Heart right ventricle (tissue), 16 donors: ENCODE measurements around the gene TWIST2. TPM values are rescaled to one million over a fixed set of nuclear protein-coding genes. Genes with fewer than 3 reads are reported as not detected.

Experiments used
- ATAC-seq, 8 donors: fragments of 200-7000 bp; cut with Tn5 transposase; one replicate each; pipeline ENCODE4 v1.9.1; 2020; ENCODE audit warnings: mild to moderate bottlenecking in 8 of 8, moderate library complexity in 8 of 8, moderate number of reproducible peaks in 1 of 8
- DNase-seq, 2 donors: peaks; one replicate each; pipeline ENCODE4 v3.0.0-alpha.2; 2020
- H3K27ac ChIP-seq, 10 donors: fragments of 200-600 bp; sonication (generic) in 2 of 10; one replicate each; pipeline versions ENCODE4 v1.5.0 to v1.8.0; 2020 to 2022; ENCODE audit warnings: mild to moderate bottlenecking in 3 of 10
- H3K27me3 ChIP-seq, 7 donors: fragments of 200-600 bp; one replicate each; pipeline ENCODE4 v1.8.0; 2021 to 2022; ENCODE audit warnings: mild to moderate bottlenecking in 2 of 7
- H3K36me3 ChIP-seq, 9 donors: fragments of 200-600 bp; sonication (generic) in 1 of 9; one replicate each; pipeline versions ENCODE4 v1.5.0 to v1.8.0; 2020 to 2022; ENCODE audit warnings: mild to moderate bottlenecking in 2 of 9
- H3K4me1 ChIP-seq, 9 donors: fragments of 200-600 bp; sonication (generic) in 1 of 9; one replicate each; pipeline versions ENCODE4 v1.5.0 to v1.8.0; 2020 to 2022; ENCODE audit warnings: mild to moderate bottlenecking in 4 of 9
- H3K4me3 ChIP-seq, 10 donors: fragments of 200-600 bp; sonication (generic) in 2 of 10; one replicate each; pipeline versions ENCODE4 v1.5.0 to v1.8.0; 2020 to 2022; ENCODE audit warnings: mild to moderate bottlenecking in 7 of 10, moderate library complexity in 2 of 10
- H3K9me3 ChIP-seq, 11 donors: fragments of 200-600 bp in 10 of 11; sonication (generic) in 2 of 11; one replicate each; pipeline versions ENCODE4 v1.5.0 to v1.8.0; 2013 to 2022; ENCODE audit warnings: mild to moderate bottlenecking in 2 of 11, control low read depth in 1 of 11, moderate library complexity in 1 of 11
- WGBS, 2 donors: extraction: QIAGEN DNeasy Blood & Tissue Kit; methylation state at CpG; one replicate each; pipeline ENCODE4 v1.1.7; 2013; ENCODE audit warnings: inconsistent platforms in 1 of 2; 5-methylcytosine and 5-hydroxymethylcytosine counted together
- intact Hi-C, 10 donors: fragments of 100-400 bp; cut with DNase I; formaldehyde crosslinking; loops; one replicate each; pipeline versions ENCODE4 v1.11.1 to v1.14.2; 2022
- polyA plus RNA-seq, 2 donors: library from polyadenylated mRNA; stranded (reverse); fragments of 200-250 nt; gene quantifications; one replicate each; pipeline ENCODE4 v1.2.3, GENCODE V29; 2013
- total RNA-seq, 10 donors: library from RNA; stranded (reverse); fragmentation: NEBNext Ultra II Directional in 3 of 10; extraction: Animal tissue kit (Norgen Biotek cat#: 25700) in 3 of 10; gene quantifications; one replicate each; pipeline versions ENCODE4 v1.2.1 to v1.2.4, GENCODE V29; 2021 to 2023
- TF ChIP-seq, protein P1 (sequence below), 9 donors: fragments of 200-600 bp; sonication (generic) in 2 of 9; IDR thresholded peaks; one replicate each; pipeline versions ENCODE4 v1.5.0 to v1.8.0; 2021 to 2022; ENCODE audit warnings: antibody characterized with exemption in 9 of 9, mild to moderate bottlenecking in 5 of 9, moderate library complexity in 1 of 9
- donor health status: Arrhythmogenic right ventricular cardiomyopathy.
- donor health status: ischemic (EF 13 %, LVEDD 7.1; RV severe dilation, severe dysfunction).
- donor health status: healthy with polysubstance abuse.
- donor health status: DM: no; HTN: yes; CAD: no.
- donor health status: DM: no; HTN: no; CAD: no.
- donor health status: ischemic (EF 25% LVEDD 6.9; RV normal size, moderate dysfunction).
- donor health status: ischemic (EF 25% LVEDD 5.7; RV mildly dilated, moderate dysfunction).
- donor health status: healthy.
- donor health status: DM: yes; HTN: yes; CAD: no.
- donor health status: Ischemic cardiomyopathy.
- donor health status: ischemic (EF 35%, LVEDD 5.7; RV mildly dilated, moderate dysfunction).
- donor health status: nonischemic (EF 11% LVEDD 7.7; RV severe dilation, severe dysfunction).
- donor health status: DM: yes; HTN: yes; CAD: no.
- donor health status: PGD.
- donor health status: ischemic (EF 29% LVEDD 5.4; RV normal size, mild dysfunction).
- donor health status: nonischemic (EF 23%, LVEDD 6.1; RV moderate dilation, normal function).

TWIST2 gene
- total and polyA plus RNA-seq, 12 donors: 0.19 to 3.5 (median 1.1) TPM

DNA sequence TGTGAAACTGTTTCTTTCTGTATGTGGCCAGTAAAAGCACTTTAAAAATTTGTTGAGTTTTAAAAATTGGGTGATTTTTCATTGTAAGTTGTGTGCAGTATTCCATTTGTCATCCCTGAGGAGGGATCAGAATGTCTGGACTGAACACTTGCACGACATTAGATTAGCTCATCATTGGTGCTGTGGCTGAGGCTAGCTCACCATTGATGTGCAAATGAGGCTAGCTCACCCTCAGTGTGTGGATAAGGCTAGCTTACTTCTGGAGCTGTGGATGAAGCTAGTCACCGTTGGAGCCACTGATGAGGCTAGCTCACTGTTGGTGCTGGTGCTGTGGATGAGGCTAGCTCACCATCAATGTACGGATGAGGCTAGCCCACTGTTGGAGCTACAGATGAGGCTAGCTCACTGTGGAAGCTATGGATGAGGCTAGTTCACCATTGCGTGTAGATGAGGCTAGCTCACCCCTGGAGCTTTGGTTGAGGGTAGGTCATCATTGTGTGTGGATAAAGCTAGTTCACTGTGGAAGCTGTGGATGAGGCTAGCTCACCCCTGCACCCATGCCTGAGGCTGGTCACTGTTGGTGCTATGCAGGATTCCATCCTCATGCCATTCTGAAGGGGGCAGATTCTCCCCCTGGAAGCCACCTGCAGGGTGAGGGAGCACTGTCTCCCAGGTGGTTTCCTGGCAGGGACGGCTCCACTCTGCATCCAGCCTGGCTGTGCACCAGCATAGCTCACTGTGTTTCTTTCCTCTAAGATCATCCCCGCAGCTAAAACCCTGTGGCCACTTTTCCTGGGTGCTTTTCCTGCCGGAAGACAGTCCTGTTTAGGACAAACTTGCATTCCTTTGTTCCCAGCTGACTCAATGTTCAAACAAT lies 101.1 kb downstream of the TWIST2 start:
- no peak for DNase-seq
- intact Hi-C loops: loop anchor here in 1 of 10 donors (10.0 kb wide), 1 partner anchor 164 kb away; no protein-coding TSS in a partner anchor

DNA sequence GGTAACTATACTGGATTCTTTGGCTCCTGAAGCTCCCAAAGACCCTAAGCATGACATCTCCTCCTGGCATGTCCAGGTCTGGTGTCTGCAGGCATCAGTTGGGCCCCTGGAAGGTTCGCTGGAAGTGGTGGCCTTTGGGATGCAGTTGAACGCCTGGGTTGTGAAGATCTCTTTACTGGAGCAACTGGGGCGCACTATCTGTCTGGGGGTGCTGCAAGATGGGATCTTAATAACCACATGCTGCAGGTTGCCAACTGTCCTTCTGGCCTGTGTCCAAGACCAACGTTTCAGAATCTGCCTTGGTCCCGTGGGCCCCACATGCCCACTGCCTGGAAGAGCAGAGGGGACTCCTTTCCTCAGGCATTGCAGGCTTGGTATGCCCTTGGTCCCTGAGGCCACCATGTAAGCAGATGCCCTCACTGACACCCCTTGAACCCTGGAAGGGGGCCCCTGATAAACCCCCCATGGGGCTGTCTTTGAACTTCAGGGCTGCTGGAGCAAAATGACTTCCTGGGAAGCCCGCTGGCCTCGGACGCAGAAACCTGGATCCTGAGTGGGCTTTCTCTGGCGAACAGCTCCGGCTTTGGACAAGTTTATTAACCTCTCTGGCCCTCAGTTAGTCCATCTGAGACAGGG lies 101.9 kb downstream of the TWIST2 start:
- peaks cover 0 to 42% (median 13%) of the 10 kb centered on the region in 7 donors for H3K27me3 ChIP-seq
- 75 to 77% methylated on average over 10 of the region's 10 CpGs for WGBS, 2 donors
- peaks cover 0 to 8% (median 0%) of the 10 kb centered on the region in 9 donors for H3K4me1 ChIP-seq
- TF ChIP-seq, protein P1, sequence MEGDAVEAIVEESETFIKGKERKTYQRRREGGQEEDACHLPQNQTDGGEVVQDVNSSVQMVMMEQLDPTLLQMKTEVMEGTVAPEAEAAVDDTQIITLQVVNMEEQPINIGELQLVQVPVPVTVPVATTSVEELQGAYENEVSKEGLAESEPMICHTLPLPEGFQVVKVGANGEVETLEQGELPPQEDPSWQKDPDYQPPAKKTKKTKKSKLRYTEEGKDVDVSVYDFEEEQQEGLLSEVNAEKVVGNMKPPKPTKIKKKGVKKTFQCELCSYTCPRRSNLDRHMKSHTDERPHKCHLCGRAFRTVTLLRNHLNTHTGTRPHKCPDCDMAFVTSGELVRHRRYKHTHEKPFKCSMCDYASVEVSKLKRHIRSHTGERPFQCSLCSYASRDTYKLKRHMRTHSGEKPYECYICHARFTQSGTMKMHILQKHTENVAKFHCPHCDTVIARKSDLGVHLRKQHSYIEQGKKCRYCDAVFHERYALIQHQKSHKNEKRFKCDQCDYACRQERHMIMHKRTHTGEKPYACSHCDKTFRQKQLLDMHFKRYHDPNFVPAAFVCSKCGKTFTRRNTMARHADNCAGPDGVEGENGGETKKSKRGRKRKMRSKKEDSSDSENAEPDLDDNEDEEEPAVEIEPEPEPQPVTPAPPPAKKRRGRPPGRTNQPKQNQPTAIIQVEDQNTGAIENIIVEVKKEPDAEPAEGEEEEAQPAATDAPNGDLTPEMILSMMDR (IDR thresholded peaks at IDR 0.05): no peak
- no peak overlapping the region for H3K27ac ChIP-seq
- H3K4me3 ChIP-seq: no peak overlapping the region
- intact Hi-C loops: loop anchor here in 1 of 10 donors (10.0 kb wide), 1 partner anchor 165 kb away; no protein-coding TSS in a partner anchor
- H3K36me3 ChIP-seq: no peaks in the 10 kb centered on the region
- no peak for ATAC-seq
- DNase-seq: no peak
- no peaks in the 10 kb centered on the region for H3K9me3 ChIP-seq

More for the DNA sequence above, 101.1 kb downstream of the TWIST2 start:
- H3K36me3 ChIP-seq: no peaks in the 10 kb centered on the region
- no peak overlapping the region for H3K27ac ChIP-seq
- H3K4me3 ChIP-seq: no peak overlapping the region
- TF ChIP-seq, protein P1 (IDR thresholded peaks at IDR 0.05): no peak
- H3K4me1 ChIP-seq: peaks cover 0 to 8% (median 0%) of the 10 kb centered on the region in 9 donors
- no peaks in the 10 kb centered on the region for H3K9me3 ChIP-seq
- ATAC-seq: no peak
- H3K27me3 ChIP-seq: peaks cover 0 to 40% (median 7%) of the 10 kb centered on the region in 7 donors
- 78 to 79% methylated on average over 7 of the region's 7 CpGs for WGBS, 2 donors

DNA sequence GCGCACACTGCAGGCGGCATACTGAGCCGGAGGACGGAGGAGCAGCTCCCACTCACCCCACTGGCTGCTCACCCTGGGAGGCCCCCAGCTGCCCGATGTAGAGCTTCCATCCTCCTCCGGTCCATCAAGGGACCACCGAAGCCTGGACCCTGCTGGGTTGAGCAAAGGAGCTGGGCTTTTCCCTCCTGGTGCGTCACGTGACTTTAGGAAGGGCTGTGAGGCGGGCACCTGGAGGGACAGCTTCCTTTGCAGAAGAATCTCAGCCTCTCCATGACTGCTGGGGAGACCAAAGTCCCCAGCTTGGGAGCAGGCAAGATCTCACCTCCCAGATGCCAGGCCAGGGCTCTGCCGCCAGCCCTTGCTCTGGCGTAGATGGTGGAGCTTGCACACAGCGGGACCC lies 102.7 kb downstream of the TWIST2 start:
- TF ChIP-seq, protein P1 (IDR thresholded peaks at IDR 0.05): no peak
- Histone ChIP-seq H3K27ac (no peak overlapping the region), H3K36me3 (no peaks in the 10 kb centered on the region), H3K4me3 (no peak overlapping the region), H3K9me3 (no peaks in the 10 kb centered on the region), H3K27me3 (peaks cover 0 to 45% (median 16%) of the 10 kb centered on the region in 7 donors), H3K4me1 (peaks cover 0 to 8% (median 0%) of the 10 kb centered on the region in 9 donors)
- 87 to 88% methylated on average over 13 of the region's 13 CpGs for WGBS, 2 donors
- intact Hi-C loops: no loop called here
- DNase-seq (no peak), ATAC-seq (no peak)

DNA sequence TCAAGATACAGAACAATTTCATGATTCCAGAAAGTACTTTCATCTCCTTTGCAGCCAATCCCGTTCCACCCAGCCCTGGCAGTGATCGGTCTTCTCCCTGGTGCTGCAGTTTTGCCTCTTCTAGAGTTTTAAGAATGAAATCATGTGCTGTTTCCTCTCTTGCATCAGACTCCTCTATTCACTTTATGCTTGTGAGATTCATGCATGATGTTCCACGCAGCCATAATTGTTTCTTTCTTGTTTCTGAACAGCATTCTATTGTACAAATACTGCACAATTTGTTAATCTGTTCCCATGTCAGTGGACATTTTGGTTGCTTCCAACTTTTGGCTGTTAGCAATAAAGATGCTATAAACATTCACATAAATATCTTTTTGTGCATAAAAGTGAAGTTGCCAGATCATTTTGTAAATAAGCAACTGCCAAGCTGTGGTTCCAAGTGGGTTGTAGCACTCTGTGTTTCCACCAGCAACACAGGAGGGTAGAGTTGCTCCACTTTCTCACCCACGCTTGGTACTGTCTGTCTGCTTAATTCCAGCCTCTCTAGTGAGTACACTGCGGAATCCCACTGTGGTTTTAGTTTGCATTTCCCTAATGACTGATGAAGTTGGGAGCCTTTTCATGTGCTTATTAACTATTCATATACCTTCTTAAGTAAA lies 104.5 kb downstream of the TWIST2 start:
- TF ChIP-seq, protein P1 (IDR thresholded peaks at IDR 0.05): no peak
- H3K4me3 ChIP-seq: no peak overlapping the region
- ATAC-seq (no peak), DNase-seq (no peak)
- H3K36me3 ChIP-seq: no peaks in the 10 kb centered on the region
- H3K27ac ChIP-seq: no peak overlapping the region
- H3K4me1 ChIP-seq: peaks cover 0 to 6% (median 0%) of the 10 kb centered on the region in 9 donors
- intact Hi-C loops: no loop called here
- WGBS, 2 donors: 76 to 83% methylated on average over 5 of the region's 5 CpGs
- H3K9me3 ChIP-seq: no peaks in the 10 kb centered on the region
- H3K27me3 ChIP-seq: peaks cover 0 to 53% (median 28%) of the 10 kb centered on the region in 7 donors
